Measurements from ENCODE around the gene RELN.

Gene RELN

DNA sequence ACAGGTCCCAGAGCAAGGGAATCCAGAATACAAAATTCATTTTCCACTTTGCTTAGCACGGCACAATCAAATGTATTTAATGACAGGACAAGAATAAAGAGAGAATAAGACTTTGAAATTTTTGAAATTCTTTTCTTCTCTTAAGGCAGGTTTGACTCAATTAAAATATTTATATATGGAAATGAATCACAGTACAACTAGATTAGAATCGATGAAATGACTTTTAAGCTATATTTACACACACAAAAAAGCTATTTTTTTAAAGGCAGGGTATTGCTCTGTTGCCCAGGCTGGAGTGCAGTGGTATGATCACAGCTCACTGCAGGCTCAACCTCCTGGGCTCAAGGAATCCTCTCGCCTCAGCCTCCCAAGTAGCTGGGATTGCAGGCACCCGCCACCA, 278.0 kb downstream of the RELN start:
- DNase-seq: no peak

DNA sequence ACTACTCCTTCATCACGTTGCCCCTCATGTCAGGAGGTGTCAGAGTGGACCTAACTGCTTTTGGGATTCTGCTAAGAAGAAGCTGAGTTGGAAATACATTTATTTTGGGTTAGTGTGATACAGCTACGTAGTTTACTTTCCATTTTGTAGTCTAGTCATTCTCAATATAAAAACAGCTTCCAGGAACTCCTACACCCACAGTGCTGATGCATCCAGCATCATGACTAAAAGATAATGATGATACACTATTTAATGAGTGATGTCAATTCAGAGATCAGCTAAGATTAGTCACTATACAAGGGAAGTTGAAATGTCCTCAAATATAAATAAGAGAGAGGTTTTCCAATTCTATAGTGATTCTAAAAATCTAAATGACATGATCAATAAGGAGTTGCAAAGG, 279.2 kb downstream of the RELN start:
- DNase-seq: no peak

DNA sequence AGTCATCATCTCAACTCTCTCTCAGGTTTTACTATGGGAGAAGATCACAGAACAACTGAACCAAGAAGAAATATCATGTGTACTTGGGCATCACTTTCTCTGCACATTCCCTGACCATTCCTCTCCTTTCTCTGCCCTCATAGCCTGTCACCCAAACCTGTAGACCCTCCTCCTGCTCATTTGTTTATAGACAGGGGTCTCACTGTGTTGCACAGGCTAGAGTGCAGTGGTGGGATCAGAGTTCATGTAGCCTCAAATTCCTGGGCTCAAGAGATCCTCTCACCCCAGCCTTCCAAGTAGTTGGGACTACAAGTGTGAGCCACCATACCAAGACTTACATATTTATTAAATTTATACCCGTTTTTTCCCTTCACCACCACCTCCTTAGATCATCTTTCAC, 282.7 kb downstream of the RELN start:
- no peak for DNase-seq

DNA sequence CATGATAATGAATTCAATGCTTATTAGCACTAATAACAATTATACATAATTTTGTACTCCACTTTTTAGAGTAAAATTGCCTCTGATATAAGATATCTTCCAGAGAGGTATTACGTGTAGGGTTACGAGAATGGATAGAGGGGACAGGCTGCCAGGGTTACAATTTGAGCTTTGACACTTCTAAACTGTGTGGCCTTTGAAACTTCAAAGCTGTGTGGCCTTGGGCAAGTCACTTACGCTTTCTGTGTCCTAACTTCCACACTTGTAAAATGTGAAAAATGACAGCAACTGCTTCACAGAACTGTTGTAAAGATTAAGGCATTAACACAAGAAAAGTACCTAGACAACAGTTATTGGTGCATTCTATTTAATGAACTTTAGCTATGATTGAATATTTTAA, 283.9 kb downstream of the RELN start:
- DNase-seq: no peak

DNA sequence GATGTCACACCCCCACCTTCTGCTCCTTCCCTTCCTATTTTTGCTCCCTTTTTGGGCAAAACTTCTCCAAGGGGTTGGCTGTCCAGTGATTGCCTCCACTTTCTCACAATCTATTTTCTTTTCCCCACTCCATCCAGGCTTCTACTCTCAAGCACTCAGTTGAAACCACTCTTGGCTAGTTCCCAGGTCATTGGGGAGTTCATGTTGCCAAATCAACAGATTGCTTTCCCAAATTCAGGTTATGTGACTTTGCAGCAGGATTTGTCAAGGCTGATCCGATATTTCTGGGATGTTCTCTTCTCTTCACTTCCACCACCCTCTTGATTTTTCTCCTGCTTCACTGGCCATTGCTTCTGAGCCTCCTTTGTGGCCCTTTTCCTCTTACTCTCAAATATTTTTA, 284.8 kb downstream of the RELN start:
- no peak for DNase-seq

DNA sequence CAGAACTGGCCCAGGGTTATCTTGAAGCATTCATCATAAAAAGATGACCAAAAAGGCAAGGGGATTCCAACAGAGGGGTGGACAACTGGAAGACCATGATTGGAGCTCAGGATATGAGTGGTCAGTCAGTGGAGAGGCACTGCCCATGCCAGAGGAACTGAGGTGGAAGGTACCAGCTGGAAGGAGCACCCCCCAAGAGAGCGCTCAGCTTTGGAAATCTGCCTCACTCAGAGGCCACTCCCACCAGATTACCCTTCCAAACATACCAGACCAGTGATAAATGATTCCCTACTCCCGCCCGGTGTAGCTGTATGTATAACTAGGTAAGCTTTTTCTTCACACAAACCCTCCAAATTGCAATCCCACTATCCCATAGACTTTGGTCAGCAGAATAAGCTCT, 286.5 kb downstream of the RELN start:
- no peak for DNase-seq

DNA sequence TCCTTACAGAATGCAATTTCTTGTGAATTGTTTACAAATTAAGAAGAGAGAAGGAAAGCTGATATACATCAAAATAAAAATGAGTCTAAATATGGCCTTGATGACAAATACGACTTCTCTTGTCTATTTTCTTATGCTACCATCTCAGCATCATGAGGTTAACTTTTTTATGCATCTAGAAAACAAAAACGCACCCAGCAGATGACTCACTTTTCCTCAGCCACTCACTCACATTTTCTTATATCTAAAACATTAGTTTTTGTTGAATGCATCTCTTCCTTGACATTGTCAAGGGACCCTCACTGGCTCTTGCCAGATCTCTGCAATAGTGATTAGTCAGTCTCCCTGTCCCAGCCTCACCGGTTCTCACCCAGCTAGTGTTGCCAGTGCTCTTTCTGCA, 287.0 kb downstream of the RELN start:
- DNase-seq: no peak

DNA sequence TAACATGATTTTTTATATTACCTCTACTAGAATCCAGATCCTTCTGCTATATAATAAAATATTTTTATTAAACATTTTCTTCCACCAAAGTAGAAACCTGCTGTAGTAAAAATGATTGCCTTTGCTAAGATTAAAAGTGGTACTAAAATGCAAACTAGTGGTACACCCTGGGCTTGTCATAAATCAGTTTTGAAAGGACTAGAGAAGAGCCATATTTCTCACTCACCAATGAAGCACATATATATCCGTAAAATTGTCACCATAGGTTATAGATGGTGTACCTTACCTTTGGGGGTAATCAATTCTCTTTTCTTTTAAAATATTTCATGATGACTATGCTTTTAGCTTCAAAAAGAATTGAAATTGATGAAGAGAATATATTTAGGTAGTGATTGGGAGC, 290.4 kb downstream of the RELN start:
- DNase-seq: no peak

DNA sequence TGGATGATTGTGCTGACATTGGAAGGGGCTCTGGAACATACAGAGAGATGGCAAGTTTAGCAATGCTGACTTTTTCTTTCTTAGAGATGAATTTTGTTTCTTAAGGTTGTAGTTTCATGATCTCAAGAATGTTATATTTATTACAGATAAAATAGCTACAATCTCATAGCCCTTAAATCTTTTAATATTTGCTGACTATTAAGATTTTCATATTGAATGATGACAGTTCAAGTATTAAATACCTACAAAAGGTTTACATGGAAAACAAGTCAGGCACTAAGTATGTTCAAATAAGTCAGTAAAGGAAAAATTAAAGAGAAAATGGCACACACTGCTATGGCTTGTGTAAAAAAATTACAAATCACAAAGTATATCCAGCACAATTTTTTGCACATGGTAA, 291.4 kb downstream of the RELN start:
- DNase-seq: no peak

DNA sequence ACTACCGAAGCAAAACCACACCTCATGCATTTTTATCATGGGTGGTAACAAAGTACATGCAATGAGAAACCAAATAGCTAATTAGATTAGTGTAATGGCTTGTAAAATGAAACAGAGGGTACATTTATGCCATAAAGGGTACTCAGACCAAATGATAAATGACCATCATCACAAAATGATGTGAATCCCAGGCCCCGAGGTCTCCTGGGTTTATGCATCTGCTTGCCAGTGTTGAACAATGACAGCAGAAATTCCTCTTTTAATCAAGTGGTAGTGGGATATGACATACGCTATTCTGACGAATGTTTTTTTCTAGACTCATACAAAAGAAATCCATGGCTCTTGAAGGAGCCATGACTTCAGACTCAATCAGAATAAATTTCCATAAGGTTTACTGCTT, 293.9 kb downstream of the RELN start:
- no peak for DNase-seq

DNA sequence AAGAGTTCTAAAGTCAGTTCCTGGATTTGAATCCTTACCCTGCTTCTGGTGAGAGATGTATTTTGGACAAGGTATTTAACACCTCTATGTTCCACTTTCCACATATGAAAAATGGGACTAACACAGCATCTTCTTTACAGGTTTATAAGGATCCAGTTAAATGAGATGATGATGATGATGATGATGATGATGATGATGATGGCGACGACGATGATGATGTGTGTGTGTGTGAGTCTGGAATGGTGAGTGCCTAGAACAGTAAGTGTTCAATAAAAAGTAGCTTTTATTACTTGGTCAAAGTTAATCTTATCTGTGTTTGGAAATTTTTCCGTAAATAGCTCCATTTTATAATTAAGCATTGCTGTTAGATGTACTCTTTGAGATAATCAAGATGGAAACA, 295.2 kb downstream of the RELN start:
- no peak for DNase-seq

DNA sequence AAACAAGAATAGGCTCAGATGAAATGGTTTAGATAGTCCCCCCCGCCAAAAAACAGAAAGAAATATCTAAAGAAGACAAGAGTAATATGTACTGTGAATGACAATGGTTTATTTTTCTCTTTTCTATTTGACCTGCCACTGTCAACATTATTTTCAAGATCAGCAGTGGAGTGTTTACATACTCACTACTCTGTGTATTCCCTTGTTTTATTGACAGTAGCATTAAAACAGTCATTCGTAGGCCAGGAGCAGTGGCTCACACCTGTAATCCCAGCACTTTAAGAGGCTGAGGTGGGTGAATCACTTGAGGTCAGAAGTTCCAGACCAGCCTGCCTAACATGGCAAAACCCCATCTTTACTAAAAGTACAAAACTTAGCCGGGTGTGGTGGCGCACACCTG, 298.2 kb downstream of the RELN start:
- no peak for DNase-seq

DNA sequence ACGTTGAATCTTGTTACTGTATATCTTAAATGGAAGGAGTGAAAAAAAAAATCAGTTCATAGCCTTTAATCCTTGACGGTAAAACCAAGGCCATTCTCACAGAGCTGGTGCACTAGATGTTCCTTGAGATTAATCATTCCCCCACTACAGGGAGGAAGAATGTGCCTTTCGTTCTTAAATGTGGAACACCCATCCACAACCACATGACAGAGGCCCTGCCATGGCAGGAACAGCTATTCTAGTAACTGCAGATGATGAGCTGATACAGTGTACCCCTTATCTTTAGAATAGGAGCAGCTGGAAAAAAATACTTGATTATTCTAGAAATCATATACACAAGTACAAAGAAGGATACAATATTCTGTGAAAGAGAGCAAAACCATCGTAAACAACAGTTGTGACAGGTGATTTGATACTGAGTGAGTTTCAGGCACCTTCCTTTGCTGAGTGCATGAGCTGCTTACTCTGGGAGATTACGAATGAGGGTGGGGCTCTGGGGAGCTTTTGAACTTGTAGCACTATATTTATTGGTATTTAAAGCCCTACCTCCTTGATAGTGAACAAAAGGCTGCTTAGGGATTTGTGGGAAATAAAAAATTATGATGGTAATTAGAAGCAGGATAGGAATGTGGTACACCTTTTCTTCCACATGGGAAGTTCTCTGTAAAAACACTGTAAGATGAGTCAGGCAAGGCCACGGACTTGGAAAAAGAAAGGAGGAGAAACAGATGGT, 299.1 kb downstream of the RELN start:
- DNase-seq: no peak

DNA sequence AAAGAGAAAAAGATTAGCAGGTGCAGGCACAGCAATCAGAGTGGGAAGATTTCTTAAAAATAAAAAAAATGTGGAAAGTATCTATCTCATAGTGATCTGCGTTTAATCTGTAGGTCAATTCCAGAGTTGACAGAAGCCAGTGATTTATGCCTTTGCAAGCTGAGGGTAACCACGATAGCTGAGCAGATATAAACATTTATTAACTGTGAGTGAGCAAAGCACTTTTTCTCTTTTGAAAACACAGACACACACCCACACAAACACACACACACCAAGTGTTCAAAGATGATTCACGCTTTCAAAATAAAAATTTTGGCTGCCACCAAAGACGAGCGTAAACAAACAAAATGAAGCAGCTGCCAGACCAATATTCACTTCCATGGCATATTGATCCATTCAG, 300.2 kb downstream of the RELN start:
- no peak for DNase-seq

DNA sequence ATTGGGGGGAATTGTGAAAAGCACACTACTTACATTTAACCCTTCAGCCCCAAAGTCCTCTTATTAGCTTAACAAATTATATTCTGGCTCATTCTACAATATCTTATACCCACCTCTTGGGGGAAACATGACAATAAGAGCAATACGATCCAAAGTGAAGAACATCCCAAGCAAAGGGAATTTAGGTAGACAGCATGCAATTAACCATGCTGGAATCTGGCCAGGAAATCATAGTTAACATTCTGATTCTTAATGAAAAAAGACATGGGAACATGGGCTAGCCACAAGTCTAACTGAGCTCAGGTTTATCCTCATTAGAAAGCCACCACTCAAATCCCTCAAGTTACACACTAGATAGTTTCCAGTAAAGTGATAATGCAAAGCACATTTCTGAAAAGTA, 301.5 kb downstream of the RELN start:
- no peak for DNase-seq

DNA sequence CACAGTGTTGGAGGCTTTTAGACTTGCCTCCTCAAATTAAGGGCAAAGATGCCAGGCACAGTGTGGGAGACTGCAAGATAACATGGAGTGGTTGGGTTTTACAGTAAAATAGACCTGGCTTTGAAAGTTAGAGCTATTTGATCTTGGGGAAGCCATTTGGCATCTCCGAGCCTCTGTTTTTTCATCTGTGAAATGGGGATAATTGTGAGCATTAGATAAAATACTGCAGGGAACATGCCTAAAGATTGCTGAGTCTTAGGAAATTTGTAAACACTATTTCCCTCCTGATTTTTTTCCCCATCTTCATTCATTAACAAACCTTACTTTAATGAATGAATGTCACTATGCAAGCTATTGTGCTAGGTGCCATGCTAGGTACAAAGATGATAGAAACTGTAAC, 302.2 kb downstream of the RELN start:
- DNase-seq: no peak

DNA sequence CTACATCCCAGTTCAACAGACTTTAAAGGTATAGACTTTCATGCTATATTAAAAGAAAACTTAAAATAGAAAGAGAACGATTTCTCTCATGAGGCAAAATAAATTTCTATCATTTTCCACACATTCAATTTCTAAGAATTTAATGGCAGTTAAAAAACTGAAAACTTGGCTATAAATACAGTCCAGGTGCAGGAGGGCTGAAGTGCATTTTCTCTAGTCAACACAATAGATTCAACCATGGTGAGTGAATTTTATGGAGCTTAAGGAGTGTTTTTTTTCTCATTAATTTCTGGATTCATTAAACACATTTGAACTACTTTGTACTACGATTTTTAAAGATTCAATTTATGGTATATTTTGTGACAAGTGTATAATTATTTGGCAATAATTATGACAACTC, 302.7 kb downstream of the RELN start:
- no peak for DNase-seq

DNA sequence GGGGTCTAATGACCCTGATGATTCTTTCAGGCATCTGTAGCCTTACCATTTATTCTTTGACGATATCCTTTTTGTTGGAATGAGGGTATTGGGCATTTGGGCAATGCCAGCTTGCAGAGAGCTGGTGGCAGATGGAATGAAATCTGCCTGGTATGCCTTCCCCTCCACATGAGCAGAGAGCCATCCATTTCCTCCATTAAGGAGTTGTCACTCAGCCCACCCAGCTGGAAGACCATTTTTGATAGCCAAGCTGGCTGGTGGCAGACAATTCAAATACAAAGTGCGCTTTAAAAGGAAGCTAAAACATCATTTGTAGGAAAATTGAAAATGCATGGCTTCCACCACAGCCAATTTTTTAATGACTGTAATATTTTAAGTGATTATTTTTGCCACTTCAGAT, 303.4 kb downstream of the RELN start:
- DNase-seq: no peak

DNA sequence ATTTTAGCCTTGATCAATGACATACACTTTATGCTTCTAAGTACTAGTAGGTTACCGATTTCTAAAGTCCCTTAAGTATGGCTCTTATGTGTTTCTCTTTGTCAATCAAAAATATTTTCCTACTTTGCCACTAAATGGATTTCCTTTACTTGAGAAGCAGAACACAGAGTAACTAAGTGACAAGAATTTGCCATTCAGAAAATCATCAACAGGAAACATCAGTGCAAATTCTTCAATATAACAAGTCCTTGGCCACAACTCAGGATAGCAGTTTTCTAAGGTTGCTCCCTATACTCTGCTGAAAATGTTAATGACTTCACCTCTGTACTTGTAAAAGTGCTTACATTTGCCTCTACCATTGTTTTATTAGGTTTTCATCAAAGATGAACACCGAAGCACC, 303.8 kb downstream of the RELN start:
- no peak for DNase-seq

DNA sequence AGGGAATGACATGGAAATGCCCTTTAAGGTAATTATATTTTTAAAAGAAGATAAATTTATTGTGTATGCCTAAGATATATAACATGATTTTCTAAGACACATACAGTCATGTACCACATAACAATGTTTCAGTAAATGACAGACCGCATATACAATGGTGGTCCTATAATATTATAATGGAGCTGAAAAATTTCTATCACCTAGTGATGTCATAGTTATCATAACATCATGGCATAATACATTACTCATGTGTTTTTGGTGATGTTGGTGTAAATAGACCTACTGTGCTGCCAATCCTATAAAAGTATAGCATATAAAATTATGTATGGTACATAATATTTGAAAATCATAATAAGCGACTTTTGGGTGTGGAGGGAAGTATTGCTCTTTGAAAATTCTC, 306.1 kb downstream of the RELN start:
- no peak for DNase-seq

DNA sequence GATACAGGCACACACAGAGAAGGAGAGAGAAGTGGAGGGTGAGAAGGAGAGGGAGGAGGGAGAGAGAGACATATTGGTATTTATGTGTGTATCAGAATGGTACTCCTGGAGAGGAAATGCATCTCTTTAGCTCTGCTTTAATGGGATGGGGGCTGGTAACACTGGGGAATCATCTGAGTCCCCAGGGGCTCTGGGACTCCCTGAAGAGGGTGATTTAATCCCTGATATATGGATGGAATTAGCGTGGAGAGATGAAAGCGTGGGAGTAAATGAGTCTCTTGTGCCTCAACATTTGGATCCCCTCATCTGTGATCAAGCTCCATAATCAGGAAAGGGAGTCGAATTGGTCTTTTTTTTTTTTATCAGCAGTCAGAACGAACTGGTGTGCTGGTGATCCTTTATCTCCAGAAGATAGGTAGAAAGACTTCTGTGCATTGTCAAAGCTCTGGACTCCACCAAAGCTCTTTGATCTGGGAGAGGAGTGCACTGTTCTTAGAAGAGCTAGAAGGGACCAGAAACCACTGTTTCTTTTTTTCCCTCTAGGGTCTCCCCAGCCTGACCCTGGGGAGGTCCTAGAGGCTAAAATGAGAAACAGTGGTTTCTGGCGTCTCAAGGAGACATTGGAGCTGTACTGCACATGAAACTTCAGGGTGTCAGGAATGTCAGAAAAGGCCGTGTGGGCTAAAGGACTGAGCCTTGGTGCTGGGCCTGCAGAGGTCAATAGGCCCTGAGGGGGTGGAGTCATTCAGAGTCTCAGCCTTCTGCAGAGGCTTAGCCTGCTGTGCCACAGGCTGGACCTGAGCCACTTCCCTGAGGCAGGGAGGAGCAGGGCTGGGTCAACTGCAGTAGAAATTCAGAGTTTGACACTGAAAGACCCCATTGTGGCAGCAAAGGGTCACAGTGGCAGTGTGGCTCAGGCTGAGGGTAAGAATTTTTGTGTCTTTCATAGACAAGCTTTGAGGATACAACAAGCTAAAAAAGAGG, 309.0 kb downstream of the RELN start:
- DNase-seq: no peak

DNA sequence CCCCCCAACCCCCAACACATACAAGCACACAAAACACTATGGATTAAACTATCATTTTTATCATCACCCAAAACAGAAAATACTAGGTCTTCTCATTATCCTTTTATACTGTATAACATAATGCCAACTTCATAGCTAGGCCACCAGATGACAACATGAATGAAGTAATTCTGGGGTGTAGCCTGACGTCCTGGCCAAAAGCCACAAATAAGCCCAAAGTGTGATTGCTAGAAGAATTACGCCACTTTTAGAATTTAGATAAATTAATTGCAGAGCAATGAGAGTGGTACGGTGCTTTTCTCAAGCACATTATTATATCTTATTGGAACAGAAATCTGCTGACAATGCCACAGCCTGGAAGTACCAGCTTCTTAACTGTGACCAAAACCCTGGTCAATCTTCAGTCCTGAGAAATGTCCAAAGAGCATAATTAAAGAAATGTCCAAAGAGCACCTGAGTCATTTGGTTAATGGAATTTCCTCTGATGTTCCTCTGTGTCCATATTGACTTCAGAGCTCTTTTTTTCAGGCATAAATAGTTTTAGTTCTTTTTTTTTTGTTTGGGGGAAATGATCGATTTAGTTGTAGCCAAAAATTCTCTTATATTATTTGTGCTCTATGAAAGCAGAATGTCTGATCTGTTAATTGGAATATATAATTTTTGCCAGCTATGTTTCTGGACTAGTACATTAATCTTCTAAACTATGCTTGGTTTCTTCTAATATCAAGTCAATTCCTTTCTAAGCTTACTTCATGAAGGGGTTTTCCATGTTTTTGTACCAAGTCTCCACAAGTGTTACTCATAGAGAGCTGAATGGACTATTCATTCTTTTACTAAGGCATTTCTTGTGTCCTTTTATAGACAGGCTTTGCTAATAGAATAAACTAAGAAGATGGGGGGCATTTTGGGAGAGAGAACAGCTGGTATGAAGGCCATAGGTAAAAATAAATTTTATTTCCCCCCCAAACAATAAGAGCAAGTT, 310.0 kb downstream of the RELN start:
- no peak for DNase-seq

DNA sequence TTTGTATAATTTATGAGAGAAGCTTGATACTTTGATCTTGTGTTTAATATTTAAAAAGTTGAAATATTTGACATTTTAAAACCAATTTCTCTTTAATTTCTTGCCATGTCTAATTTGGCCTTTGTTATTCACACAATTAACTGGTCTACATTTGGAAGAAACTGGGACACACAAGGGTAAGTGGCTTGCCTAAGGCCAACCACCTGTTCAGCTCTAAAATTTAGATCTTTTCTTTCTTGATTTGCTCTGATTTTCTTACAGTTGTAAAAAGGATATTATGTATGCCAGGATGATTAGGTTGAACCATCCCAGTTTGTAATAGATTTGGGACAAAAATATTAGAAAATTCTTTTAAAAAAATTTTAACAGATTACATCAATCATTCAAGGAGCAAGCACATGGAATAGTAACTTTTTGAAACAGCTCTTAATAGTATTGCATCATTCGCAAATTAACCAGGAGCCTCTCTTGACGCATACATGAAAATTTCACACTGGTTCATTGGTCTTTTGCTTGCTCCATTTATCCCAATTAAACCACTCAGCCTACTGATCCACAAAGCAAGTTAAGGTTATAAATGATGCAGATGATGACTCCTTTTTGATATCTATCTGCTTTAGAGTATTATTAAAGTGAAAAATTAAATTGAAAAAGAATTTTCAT, 321.0 kb downstream of the RELN start:
- no peak for DNase-seq

Data from NCI-H1048 (cell line).